ENCODE results near the gene RCL1.
"Not testable (repeated sequence)": the region's sequence is repeated elsewhere in the genome, so short reads cannot be mapped to it uniquely, and the experiment has no call there.

RCL1 gene

DNA sequence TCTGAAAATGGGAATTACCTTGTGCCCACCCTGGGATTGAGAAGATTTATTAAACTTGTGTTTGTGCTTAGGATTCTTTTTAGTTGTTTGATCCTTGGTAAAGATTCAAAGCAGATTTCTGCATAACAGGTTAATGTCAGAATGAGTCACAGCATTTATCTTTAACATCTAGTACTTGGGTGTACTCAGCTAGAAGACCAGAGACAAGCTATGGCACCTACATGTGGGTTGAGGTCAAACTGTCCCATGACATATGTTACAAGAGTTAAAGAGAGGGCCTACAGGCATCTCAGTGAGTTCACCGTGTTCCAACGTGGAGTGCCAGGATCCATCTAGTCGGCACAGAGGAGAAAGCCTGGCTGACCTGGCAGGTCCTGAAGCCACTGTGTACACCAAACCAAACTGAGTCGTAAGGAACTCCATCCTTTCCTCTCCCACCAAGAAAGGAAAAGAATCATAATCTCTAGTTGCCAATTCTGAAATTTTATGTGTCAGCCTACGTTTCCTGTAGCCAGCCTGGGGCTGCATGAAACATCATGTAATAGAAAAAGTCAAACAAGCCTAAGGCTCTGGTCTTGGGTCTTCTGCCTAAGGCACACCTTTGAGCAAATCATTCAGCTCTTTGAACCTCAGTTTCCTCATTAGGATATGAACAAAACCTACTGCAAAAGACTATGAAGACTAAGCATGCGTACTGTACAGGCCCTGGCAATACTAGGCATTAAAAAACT, 73.7 kb downstream of the RCL1 start:
- in situ Hi-C loops (cut with MboI; ENCODE audit: low sequenced_read_pairs), result no loop called here

DNA sequence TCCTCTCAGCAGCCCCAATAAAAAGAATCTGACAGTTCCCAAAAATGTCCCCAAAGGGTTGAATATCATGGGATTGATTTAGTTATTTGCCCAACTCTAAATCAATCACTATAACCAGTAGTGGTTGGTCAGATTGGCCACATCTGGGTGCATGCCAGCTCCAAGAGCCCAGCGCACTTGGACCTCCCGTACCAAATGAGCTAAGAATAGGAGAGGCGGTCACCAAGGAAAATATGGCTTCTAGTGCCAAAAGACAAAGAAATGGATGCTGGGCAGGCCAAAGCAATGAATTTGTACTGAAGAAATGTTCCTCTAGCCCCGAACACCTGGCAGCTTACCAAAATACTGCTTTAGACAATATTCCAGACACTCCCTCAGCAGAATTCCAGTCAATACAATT, 80.3 kb downstream of the RCL1 start:
- in situ Hi-C loops (cut with MboI; ENCODE audit: low sequenced_read_pairs), result no loop called here

DNA sequence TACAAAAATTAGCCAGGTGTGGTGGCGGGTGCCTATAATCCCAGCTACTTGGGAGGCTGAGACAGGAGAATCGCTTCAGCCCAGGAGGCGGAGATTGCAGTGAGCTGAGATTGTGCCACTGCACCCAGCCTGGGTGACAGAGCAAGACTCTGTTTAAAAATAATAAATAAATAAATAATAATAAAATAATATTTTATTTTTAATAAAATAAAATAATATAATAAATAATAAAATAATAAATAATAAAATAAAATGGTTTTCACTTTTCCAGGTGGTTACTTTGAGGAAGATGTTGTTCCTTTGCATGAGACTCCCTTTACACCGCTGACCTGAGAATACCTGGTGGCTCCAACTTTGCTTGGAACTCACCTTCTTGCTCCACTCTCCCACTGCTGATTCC, 82.8 kb downstream of the RCL1 start:
- in situ Hi-C loops (cut with MboI; ENCODE audit: low sequenced_read_pairs), result no loop called here

DNA sequence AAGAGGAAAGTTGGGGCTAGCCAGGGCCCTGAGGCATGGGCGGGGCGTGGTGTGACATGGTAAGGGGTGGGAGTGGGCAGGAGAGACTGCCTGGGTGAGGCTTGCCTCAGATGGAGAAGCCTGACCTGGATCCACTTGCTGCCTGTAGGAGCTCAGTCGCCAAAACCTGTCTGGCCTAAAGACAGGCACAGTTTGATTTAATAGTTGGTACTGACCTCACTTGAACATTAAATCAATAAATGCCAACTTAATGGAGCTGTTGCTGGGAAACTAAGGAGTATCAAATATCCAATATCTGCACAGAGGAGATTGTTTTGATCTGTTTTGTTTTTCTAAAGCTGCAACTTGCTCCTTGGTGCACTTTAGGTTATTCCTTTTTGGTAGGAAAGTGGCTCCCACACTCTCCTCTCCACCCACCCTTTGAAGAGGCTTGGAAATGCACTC, 86.4 kb downstream of the RCL1 start:
- in situ Hi-C loops (cut with MboI; ENCODE audit: low sequenced_read_pairs), result no loop called here

DNA sequence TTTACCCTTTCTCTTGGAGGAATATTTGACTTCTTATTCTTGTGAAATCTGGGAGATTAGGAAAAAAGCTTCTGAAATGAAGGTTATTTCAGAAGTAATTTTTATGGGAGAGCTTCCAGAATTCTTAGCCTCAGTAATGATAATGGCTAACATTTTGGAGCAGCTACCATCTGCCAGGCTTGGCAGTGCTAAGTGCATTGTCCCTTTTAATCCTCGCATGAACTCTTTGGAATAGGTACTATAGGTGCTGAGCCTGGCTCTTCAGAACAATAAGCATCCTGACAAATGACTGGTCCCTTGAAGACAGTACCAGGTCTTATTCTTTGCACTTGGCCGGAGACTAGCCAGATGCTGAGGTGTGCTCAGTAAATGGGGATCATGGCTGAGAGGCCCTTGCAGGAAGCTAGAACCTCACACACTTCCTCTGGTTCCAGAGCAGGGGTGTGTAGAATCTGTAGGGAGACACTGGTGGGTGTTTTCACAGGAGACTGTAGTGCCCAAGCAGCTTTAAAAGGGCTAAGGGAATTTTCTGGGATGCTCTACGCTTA, 90.7 kb downstream of the RCL1 start:
- in situ Hi-C loops (cut with MboI; ENCODE audit: low sequenced_read_pairs), result no loop called here

DNA sequence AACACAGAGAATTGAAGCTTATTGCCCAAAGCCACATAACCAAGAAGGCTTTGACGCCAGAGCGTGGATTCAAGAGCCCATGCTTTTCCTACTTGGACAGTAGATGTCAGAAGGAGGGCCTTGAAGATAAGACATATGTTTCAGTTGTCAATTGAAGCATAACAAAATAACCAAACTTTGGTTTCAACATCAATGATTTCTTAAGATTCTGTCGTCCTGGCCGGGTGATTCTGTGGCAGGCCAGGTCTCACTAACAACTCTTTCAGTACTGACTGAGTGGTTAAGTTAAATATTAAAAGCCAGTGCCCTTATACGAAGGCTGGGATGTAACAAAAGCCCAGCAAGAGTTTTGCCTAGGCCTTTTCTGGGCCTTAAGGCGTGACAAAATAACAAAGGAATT, 94.0 kb downstream of the RCL1 start:
- in situ Hi-C loops (cut with MboI; ENCODE audit: low sequenced_read_pairs), result no loop called here

DNA sequence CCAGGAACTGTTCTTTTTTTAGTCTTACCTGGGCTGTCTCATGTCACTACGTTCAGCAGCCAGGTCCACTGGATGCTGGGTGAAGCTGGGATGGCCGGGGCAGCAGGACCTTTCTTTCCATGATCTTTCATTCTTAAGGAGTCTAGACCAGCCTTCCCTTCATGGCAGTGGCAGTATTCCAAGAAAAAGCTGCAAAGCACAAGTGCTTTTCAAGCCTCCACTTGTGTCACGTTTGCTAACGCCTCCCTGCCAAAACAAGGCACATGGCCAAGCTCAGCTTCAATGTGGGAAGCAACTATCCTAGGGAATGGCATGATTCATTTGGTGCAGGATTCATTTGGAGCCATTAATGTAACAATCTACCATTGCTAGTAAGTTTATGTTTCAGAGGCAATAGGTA, 94.8 kb downstream of the RCL1 start:
- in situ Hi-C loops (cut with MboI; ENCODE audit: low sequenced_read_pairs), result no loop called here

DNA sequence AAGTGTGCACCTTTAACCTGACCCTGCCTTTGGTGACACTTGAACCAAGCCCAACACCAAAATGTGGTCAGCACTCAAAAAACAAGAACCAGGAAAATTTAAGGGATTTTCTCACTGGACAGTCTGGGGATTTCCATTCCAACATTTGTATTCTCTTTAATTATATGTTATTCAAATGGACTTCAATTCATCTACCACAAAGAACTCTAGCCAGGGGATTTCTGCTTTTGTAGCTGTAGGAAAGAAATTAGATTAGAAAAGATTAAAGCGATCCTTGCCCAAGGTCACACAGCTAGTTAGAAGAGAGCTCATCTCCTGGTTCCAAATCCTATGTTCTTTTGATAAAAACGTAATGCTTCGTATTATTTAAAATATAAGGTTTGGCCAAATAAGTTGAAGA, 97.5 kb downstream of the RCL1 start:
- in situ Hi-C loops (cut with MboI; ENCODE audit: low sequenced_read_pairs), result no loop called here

DNA sequence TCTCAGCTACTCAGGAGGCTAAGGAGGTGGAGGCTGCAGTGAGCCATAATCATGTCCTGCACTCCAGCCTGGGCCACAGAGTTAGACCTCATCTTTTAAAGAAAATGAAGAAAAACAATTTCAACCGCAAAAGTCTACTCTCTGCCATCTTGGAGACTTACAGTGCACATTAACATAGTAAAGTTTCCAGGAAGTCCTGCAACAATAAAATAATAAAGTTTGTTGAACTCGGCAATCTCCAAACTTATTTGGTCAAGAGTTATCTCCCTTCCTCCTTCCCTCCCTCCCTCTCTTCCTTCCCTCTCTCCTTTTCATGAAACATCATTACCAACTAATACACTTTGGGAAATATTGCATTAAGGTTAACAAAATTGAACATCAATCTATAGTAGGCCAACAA, 98.2 kb downstream of the RCL1 start:
- in situ Hi-C loops (cut with MboI; ENCODE audit: low sequenced_read_pairs), result no loop called here

DNA sequence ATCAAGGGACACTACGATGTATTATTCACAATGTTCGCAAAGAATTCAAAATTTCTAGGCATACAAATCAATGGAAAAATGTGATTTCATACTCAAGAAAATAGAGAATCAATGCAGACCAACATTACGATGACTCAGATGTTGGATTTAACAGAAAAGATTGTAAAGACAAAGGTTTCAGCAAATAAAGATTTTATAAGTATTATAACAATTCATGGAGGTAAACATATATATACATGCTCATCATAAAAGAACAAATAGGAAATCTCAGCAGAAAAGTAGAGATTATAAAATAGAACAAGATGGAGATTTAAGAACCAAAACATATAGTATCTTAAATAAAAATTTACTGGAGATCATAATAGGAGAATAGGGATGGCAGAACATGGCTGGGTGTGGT, 98.9 kb downstream of the RCL1 start:
- in situ Hi-C loops (cut with MboI; ENCODE audit: low sequenced_read_pairs), result no loop called here

DNA sequence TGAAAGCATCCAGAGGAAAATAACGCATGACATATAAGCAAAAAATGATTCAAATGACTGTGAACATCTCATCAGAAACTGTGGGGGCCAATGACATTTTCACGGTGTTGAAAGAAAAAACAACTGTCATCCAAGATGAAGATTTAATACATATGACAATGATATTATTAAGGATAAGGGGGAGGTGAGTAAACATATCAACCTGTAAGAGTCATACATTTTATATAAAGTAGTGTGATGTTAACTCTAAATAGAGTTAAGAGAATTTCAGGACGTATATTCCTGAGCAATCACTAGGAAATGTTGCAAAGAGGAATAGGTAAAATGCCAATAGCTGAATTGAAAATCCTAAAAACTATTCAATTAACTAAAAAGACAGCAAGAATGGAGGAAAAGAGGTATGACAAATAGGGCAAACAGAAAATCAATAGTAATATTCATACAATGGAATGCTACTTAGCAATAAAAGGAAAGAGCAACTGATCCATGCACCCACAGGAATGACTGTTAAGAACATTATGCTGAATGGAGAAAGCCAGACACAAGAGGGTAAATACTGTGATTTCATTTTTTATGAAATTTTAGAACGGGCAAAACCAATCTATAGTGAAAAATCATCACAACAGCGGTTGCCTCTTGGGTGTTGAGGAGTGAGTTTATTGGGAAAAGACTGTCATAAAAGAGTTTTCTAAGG, 99.9 kb downstream of the RCL1 start:
- in situ Hi-C loops (cut with MboI; ENCODE audit: low sequenced_read_pairs), result no loop called here

DNA sequence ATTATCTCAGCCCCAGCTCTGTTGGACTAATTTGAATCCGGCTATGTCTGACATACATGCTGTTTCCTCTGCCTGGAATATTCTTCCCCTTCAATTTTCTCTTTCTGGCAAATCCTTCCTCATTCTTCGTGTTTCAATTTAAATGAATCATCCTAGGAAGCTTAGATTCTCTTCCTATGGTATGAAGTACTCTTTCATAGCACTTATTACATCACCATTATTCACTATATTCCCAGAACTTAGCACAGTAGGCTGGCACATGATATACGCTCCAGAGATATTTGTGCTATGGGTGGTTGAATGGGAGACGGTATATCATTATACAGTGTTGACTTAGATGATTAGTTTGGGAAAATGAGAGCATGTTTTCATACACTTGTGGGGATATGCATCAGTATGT, 101.3 kb downstream of the RCL1 start:
- in situ Hi-C loops (cut with MboI; ENCODE audit: low sequenced_read_pairs), result no loop called here

DNA sequence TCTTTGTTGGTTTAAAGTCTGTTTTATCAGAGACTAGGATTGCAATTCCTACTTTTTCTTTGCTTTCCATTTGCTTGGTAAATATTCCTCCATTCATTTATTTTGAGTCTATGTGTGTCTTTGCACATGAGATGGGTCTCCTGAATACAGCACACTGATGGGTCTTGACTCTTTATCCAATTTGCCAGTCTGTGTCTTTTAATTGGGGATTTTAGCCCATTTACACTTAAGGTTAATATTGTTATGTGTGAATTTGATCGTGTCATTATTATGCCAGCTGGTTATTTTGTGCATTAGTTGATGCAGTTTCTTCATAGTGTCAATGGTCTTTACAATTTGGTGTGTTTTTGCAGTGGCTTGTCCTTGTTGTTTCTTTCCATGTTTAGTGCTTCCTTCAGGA, 107.1 kb downstream of the RCL1 start:
- in situ Hi-C loops (cut with MboI; ENCODE audit: low sequenced_read_pairs), result not testable (repeated sequence)

DNA sequence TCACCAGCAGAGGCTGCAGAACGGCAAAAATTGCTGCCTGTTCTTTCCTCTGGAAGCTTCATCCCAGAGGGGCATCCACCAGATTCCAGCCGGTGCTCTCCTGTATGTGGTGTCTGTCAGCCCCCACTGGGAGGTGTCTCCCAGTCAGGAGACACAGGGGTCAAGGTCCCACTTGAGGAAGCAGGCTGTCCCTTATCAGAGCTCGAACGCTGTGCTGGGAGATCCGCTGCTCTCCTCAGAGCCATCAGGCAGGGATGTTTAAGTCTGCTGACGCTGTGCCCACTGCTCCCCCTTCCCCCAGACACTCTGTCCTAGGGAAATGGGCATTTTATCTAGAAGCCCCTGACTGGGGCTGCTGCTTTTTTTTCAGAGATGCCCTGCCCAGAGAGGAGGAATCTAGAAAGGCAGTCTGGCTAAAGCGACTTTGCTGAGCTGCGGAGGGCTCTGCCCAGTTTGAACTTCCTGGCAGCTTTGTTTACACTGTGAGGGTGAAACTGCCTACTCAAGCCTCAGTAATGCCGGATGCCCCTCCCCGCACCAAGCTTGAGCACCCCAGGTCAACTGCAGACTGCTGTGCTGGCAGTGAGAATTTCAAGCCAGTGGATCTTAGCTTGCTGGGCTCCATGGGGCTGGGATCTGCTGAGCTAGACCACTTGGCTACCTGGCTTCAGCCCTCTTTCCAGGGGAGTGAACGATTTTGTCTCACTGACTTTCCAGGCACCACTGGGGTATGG, 108.8 kb downstream of the RCL1 start:
- in situ Hi-C loops (cut with MboI; ENCODE audit: low sequenced_read_pairs), result not testable (repeated sequence)

DNA sequence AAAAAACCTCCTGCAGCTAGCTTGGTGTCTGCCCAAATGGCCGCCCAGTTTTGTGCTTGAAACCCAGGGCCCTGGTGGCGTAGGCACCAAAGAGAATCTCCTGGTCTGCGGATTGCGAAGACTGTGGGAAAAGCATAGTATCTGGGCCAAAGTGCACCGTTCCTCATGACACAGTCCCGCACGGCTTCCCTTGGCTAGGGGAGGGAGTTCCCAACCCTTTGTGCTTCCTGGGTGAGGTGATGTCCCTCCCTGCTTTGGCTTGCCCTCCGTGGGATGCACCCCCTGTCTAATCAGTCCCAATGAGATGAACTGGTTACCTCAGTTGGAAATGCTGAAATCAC, 109.4 kb downstream of the RCL1 start:
- in situ Hi-C loops (cut with MboI; ENCODE audit: low sequenced_read_pairs), result no loop called here

DNA sequence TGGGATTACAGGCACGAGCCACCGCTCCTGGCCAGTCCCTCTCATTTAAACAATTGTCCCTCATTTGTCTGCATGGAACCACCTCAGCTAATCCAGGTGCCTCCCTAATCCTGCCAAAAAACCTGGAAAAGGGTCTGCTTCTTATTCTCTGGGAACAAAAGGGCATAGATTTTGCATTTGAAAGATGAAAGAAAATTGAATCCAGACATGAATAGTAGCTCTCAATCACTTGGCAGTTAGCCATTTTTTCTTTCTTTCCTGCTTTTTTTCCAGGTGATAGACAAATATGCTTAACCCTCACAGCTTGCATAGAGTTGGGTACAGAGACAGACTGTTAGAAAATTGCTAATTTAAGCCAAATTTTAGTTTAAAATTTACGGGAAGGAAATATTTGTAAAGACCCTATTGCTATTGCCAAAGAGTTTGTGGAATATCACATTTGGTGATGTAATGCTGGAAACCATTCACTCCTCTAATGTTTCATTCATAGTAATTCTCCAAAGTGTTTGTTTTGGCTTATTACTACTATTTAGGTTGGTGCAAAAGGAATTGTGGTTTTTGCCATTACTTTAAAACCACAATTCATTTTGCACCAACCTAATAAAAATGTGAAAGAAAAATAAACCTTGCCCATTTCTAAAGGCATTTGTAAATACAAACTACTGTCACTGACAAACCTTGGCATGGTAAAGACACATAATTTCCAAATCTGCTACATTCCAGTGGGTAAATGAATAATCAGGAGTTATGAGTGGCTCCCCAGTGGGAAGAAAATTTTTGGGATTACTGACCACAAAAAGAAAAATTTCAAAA, 111.8 kb downstream of the RCL1 start:
- in situ Hi-C loops (cut with MboI; ENCODE audit: low sequenced_read_pairs), result no loop called here

DNA sequence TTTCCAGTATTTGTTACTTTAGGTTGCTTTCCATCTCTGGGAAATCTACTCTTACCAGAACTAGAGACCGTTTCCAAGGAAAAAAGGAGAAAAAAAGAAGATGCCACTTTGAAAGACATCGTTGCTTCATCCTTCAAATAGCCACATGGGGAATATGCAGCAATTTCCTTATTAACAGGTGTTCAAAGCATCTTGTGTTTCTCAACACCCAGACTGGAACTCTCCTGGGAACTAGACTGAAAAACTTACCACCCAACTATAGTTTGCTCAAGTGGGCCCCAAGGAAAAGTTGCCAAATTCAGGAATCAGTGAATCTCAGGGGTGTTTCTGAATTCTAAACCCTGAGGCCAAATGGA, 112.4 kb downstream of the RCL1 start:
- in situ Hi-C loops (cut with MboI; ENCODE audit: low sequenced_read_pairs), result no loop called here

All from HL-60/S4 treated with phorbol 12-myristate 13-acetate at 8.2 ng/mL for 4 days and 3 days (cell line).